Testis (tissue), 3 donors: Measurements from ENCODE around the gene DUSP7. TPM values are rescaled to one million over a fixed set of nuclear protein-coding genes. Genes with fewer than 3 reads are reported as not detected.

Experiments used
- DNase-seq: peaks from one replicate; pipeline ENCODE4 v3.0.0-alpha.2; 2019
- H3K27ac ChIP-seq, 2 donors: fragments of 200-600 bp; sonication (generic); one replicate each; pipeline ENCODE4 v1.5.1; 2019
- H3K27me3 ChIP-seq: fragments of 200-600 bp; sonication (generic); one replicate; pipeline ENCODE4 v1.5.1; 2019
- H3K36me3 ChIP-seq: fragments of 200-600 bp; sonication (generic); one replicate; pipeline ENCODE4 v1.5.1; 2017; ENCODE audit warnings: low read depth; ENCODE audit errors: missing control alignments
- H3K4me1 ChIP-seq: fragments of 200-600 bp; sonication (generic); one replicate; pipeline ENCODE4 v1.5.1; 2019
- H3K4me3 ChIP-seq, 2 donors: fragments of 200-600 bp; sonication (generic); one replicate each; pipeline ENCODE4 v1.5.1; 2017 to 2019
- H3K9me3 ChIP-seq: fragments of 200-600 bp; sonication (generic); one replicate; pipeline ENCODE4 v1.5.1; 2017
- CTCF ChIP-seq, 3 experiments: fragments of 450-650 bp in 2 of 3; fragments of 200-600 bp in 1 of 3; sonication (generic) in 1 of 3; IDR thresholded peaks; one replicate each; pipeline ENCODE4 v1.5.1; 2016 to 2019; ENCODE audit warnings: antibody characterized with exemption in 3 of 3, mild to moderate bottlenecking in 2 of 3, moderate library complexity in 1 of 3
- POLR2A ChIP-seq: fragments of 450-650 bp; IDR thresholded peaks from one replicate; pipeline ENCODE4 v1.6.1; 2017; ENCODE audit warnings: antibody characterized with exemption, mild to moderate bottlenecking, moderate library complexity
- WGBS, 2 donors: methylation state at CpG; one replicate each; pipeline ENCODE4 v1.1.5; 2018; 5-methylcytosine and 5-hydroxymethylcytosine counted together
- intact Hi-C: fragments of 100-400 bp; cut with DNase I; formaldehyde crosslinking; loops from one replicate; pipeline ENCODE4 v1.15.1; 2023; ENCODE audit warnings: low total_unique reads
- polyA plus RNA-seq: library from polyadenylated mRNA; stranded (reverse); fragments of 350-450 nt; fragmentation: Illumina TruSeq; extraction: RNeasy Lipid Tissue Mini Kit (QIAGEN cat#74804); gene quantifications from one replicate; pipeline ENCODE4 v1.2.3, GENCODE V29; 2014; ENCODE audit warnings: low read depth, low replicate concordance; ENCODE audit not compliant: insufficient read depth
- total RNA-seq, 2 donors: library from RNA; depleted of rRNA; stranded (reverse); fragments of >200 nt; gene quantifications; one replicate each; pipeline ENCODE4 v1.2.3, GENCODE V29; 2016

Gene DUSP7
- total and polyA plus RNA-seq, 3 donors from 2014 or later: 25.1 to 48.8 (median 40.6) TPM

GRCh38 chr3:52092891-52093290 is 36.5 kb upstream of the DUSP7 start:
- H3K9me3 ChIP-seq: no peaks in the 10 kb centered on the region
- H3K4me3 ChIP-seq: no peak overlapping the region
- 74 to 83% methylated on average over 7 of the region's 7 CpGs for WGBS, 2 donors
- no peak overlapping the region for H3K27ac ChIP-seq
- TF ChIP-seq POLR2A (no peak), CTCF (IDR thresholded peaks at IDR 0.05) (no peak)
- intact Hi-C loops: no loop called here
- DNase-seq: no peak
- H3K36me3 ChIP-seq: no peaks in the 10 kb centered on the region
- H3K27me3 ChIP-seq: no peaks in the 10 kb centered on the region
- peaks cover 41% of the 10 kb centered on the region for H3K4me1 ChIP-seq

GRCh38 chr3:52092271-52092660 is 35.9 kb upstream of the DUSP7 start:
- 63 to 67% methylated on average over 1 of the region's 1 CpG for WGBS, 2 donors
- Histone ChIP-seq H3K27me3 (no peaks in the 10 kb centered on the region), H3K36me3 (no peaks in the 10 kb centered on the region), H3K9me3 (no peaks in the 10 kb centered on the region), H3K4me1 (peaks cover 45% of the 10 kb centered on the region), H3K4me3 (no peak overlapping the region), H3K27ac (no peak overlapping the region)
- DNase-seq: no peak
- intact Hi-C loops: no loop called here
- no peak for TF ChIP-seq POLR2A
- TF ChIP-seq CTCF (IDR thresholded peaks at IDR 0.05): no peak

- no peak for DNase-seq
- H3K27ac ChIP-seq: peak overlapping the region in 1 of 2 donors; percentile 83
- peaks cover 45% of the 10 kb centered on the region for H3K4me1 ChIP-seq
- no peaks in the 10 kb centered on the region for H3K9me3 ChIP-seq
- 57 to 77% methylated on average over 5 of the region's 5 CpGs for WGBS, 2 donors
- no peaks in the 10 kb centered on the region for H3K36me3 ChIP-seq
- H3K27me3 ChIP-seq: no peaks in the 10 kb centered on the region
- TF ChIP-seq CTCF (IDR thresholded peaks at IDR 0.05) (no peak), POLR2A (no peak)
- no peak overlapping the region for H3K4me3 ChIP-seq
- intact Hi-C loops: no loop called here
Observed at GRCh38 chr3:52091586-52092270, 35.4 kb upstream of the DUSP7 start.

GRCh38 chr3:52090933-52091468 is 34.6 kb upstream of the DUSP7 start:
- Histone ChIP-seq H3K4me3 (no peak overlapping the region), H3K27ac (peak overlapping the region; percentile 22 to 83), H3K9me3 (no peaks in the 10 kb centered on the region), H3K36me3 (no peaks in the 10 kb centered on the region), H3K4me1 (peaks cover 45% of the 10 kb centered on the region), H3K27me3 (no peaks in the 10 kb centered on the region)
- TF ChIP-seq CTCF (IDR thresholded peaks at IDR 0.05) (no peak), POLR2A (no peak)
- WGBS, 2 donors: 73% methylated on average over 8 of the region's 8 CpGs; no CpG with 5 or more reads in 1 of the 2 donors
- intact Hi-C loops: no loop called here
- DNase-seq: peak; percentile 40
